Immature natural killer cell (primary cell): ENCODE results near the gene CLEC19A. TPM values are rescaled to one million over a fixed set of nuclear protein-coding genes. Genes with fewer than 3 reads are reported as not detected.
"Not testable (repeated sequence)": the region's sequence is repeated elsewhere in the genome, so short reads cannot be mapped to it uniquely, and the experiment has no call there.

Experiments used
- DNase-seq, 3 donors: peaks; one replicate each; pipeline ENCODE4 v3.0.0; 2022; ENCODE audit warnings: mixed read lengths in 1 of 3
- H3K27ac Mint-ChIP-seq, 6 donors: one replicate each; pipeline ENCODE4 v1.8.0; 2020; ENCODE audit warnings: mixed read lengths in 6 of 6, mild to moderate bottlenecking in 5 of 6, inconsistent platforms in 4 of 6, moderate library complexity in 3 of 6
- H3K27me3 Mint-ChIP-seq, 3 donors: one replicate each; pipeline ENCODE4 v1.8.0; 2020 to 2021; ENCODE audit warnings: low read depth in 3 of 3, mild to moderate bottlenecking in 3 of 3, mixed read lengths in 3 of 3, moderate library complexity in 3 of 3, inconsistent platforms in 1 of 3
- H3K36me3 Mint-ChIP-seq, 3 donors: one replicate each; pipeline ENCODE4 v1.8.0; 2020; ENCODE audit warnings: mixed read lengths in 3 of 3, inconsistent platforms in 2 of 3, mild to moderate bottlenecking in 2 of 3
- H3K4me1 Mint-ChIP-seq, 2 donors: one replicate each; pipeline ENCODE4 v1.8.0; 2020; ENCODE audit warnings: inconsistent platforms in 2 of 2, mild to moderate bottlenecking in 2 of 2, mixed read lengths in 2 of 2, moderate library complexity in 1 of 2
- H3K4me3 Mint-ChIP-seq, 5 donors: one replicate each; pipeline ENCODE4 v1.8.0; 2020; ENCODE audit warnings: mild to moderate bottlenecking in 5 of 5, mixed read lengths in 5 of 5, inconsistent platforms in 3 of 5, moderate library complexity in 3 of 5
- H3K9me3 Mint-ChIP-seq, 6 donors: one replicate each; pipeline ENCODE4 v1.8.0; 2020; ENCODE audit warnings: mild to moderate bottlenecking in 6 of 6, mixed read lengths in 6 of 6, inconsistent platforms in 4 of 6, moderate library complexity in 3 of 6
- polyA plus RNA-seq, 3 donors: library from polyadenylated mRNA; unstranded; fragments of 300-500 nt; fragmentation: Illumina TruSeq; gene quantifications; one replicate each; pipeline ENCODE4 v1.2.3, GENCODE V29; 2021

Gene CLEC19A
- polyA plus RNA-seq, 3 donors from 2014 or later, result not detected

- Mint-ChIP-seq H3K9me3 (no peaks in the 10 kb centered on the region), H3K4me1 (no peaks in the 10 kb centered on the region), H3K36me3 (no peaks in the 10 kb centered on the region), H3K27me3 (peaks cover 0 to 9% (median 3%) of the 10 kb centered on the region in 3 donors), H3K27ac (no peak overlapping the region), H3K4me3 (no peak overlapping the region)
- DNase-seq, result no peak
Measured at GRCh38 chr16:19315889-19316433, 30.4 kb downstream of the CLEC19A start.

DNA sequence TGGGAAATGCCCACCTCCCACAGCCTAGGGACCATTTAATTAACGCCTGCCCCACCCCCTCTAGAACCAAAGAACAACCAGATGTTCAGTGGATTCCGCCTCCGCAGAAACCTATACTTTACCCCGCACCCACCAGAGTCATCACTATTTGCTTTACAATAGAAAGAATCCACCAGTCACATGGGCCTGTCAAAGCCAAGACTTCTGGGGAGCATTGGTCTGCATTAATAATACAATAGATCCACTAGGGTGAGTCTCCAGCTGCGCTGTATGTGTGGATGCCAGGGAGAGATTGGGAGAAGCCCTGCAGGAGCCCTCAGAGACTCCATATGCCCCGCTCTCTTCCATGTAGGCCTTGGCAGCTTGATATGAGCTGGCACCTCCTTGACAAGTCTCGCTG is 31.3 kb downstream of the CLEC19A start:
- no peaks in the 10 kb centered on the region for H3K36me3 Mint-ChIP-seq
- DNase-seq, result no peak
- peaks cover 0 to 4% (median 3%) of the 10 kb centered on the region in 3 donors for H3K27me3 Mint-ChIP-seq
- no peaks in the 10 kb centered on the region for H3K4me1 Mint-ChIP-seq
- H3K9me3 Mint-ChIP-seq, result no peaks in the 10 kb centered on the region
- H3K4me3 Mint-ChIP-seq, result no peak overlapping the region
- H3K27ac Mint-ChIP-seq, result no peak overlapping the region

DNA sequence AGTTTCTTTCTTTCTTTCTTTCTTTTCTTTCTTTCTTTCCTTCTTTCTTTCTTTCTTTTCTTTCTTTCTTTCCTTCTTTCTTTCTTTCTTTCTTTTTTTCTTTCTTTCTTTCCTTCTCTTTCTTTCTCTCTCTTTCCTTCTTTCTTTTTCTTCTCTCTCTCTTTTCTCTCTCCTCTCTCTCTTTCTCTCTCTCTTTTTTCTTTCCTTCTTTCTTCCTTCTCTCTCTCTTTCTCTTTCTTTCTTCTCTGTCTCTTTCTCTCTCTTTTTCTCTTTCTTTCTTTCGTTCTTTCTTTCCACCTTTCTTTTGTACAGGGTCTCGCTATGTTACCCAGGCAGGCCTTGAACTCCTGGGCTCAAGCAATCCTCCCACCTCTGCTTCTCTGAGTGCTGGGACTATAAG is 35.7 kb downstream of the CLEC19A start:
- not testable (repeated sequence) for H3K36me3 Mint-ChIP-seq, H3K27me3 Mint-ChIP-seq, H3K4me3 Mint-ChIP-seq, H3K27ac Mint-ChIP-seq, H3K4me1 Mint-ChIP-seq, DNase-seq, H3K9me3 Mint-ChIP-seq

DNA sequence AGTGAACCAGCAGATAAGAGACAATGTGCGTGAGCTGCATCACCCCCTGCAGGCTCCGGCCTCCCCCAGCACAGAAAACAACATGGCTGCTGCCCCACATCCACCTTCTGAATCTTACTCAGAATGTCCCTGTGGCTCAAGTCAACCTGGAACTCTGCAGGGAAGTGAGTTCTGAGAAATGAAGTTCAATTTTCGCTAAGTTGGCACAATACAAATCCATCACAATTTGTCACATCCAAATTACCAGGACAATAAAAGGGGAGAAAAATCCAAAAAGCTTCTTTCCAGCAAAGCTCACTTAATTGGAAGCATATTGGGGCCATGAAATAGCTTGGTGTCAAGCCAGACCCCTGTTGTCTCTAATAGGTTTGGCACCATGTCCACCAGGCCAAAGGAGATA is 38.1 kb downstream of the CLEC19A start:
- DNase-seq, result no peak
- no peak overlapping the region for H3K27ac Mint-ChIP-seq
- peaks cover 0 to 3% (median 0%) of the 10 kb centered on the region in 6 donors for H3K9me3 Mint-ChIP-seq
- H3K4me1 Mint-ChIP-seq, result no peaks in the 10 kb centered on the region
- H3K27me3 Mint-ChIP-seq, result no peaks in the 10 kb centered on the region
- no peak overlapping the region for H3K4me3 Mint-ChIP-seq
- H3K36me3 Mint-ChIP-seq, result no peaks in the 10 kb centered on the region

- Mint-ChIP-seq H3K36me3 (no peaks in the 10 kb centered on the region), H3K27ac (no peak overlapping the region), H3K4me1 (no peaks in the 10 kb centered on the region), H3K27me3 (peaks cover 0 to 4% (median 2%) of the 10 kb centered on the region in 3 donors), H3K4me3 (no peak overlapping the region), H3K9me3 (peaks cover 0 to 3% (median 0%) of the 10 kb centered on the region in 6 donors)
- no peak for DNase-seq
Measured at GRCh38 chr16:19328364-19328763, 42.8 kb downstream of the CLEC19A start.

DNA sequence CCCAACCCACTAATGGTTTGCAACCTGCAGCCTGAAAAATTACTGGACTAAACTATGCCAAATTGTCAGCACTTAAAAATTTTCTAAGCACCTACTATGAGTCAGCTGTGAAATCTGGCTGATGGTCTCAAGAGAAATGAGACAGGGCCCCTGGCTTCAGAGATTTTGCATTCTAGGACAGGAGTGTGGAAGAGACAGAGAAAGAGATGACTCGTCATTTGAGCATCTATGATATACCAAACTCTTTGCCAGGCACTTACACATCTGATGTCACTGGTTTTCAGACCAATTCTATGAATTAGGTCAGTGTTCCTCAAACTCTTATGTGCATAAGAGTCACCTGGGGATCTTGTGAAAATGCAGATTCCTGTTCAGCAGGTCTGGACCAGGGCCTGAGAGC is 44.4 kb downstream of the CLEC19A start:
- no peaks in the 10 kb centered on the region for H3K36me3 Mint-ChIP-seq
- peaks cover 0 to 4% (median 2%) of the 10 kb centered on the region in 3 donors for H3K27me3 Mint-ChIP-seq
- H3K4me1 Mint-ChIP-seq, result no peaks in the 10 kb centered on the region
- no peak overlapping the region for H3K4me3 Mint-ChIP-seq
- no peak overlapping the region for H3K27ac Mint-ChIP-seq
- peaks cover 0 to 1% (median 0%) of the 10 kb centered on the region in 6 donors for H3K9me3 Mint-ChIP-seq
- DNase-seq, result no peak

- H3K27me3 Mint-ChIP-seq, result peaks cover 0 to 4% (median 2%) of the 10 kb centered on the region in 3 donors
- DNase-seq, result no peak
- H3K4me3 Mint-ChIP-seq, result no peak overlapping the region
- H3K4me1 Mint-ChIP-seq, result no peaks in the 10 kb centered on the region
- no peak overlapping the region for H3K27ac Mint-ChIP-seq
- H3K36me3 Mint-ChIP-seq, result no peaks in the 10 kb centered on the region
- H3K9me3 Mint-ChIP-seq, result peaks cover 0 to 1% (median 0%) of the 10 kb centered on the region in 6 donors
Measured at GRCh38 chr16:19330841-19331397, 45.4 kb downstream of the CLEC19A start.

GRCh38 chr16:19331794-19332193 is 46.3 kb downstream of the CLEC19A start:
- H3K36me3 Mint-ChIP-seq, result no peaks in the 10 kb centered on the region
- peaks cover 0 to 4% (median 2%) of the 10 kb centered on the region in 3 donors for H3K27me3 Mint-ChIP-seq
- H3K9me3 Mint-ChIP-seq, result peaks cover 0 to 1% (median 0%) of the 10 kb centered on the region in 6 donors

GRCh38 chr16:19338335-19338734 is 52.8 kb downstream of the CLEC19A start:
- peaks cover 0 to 2% (median 0%) of the 10 kb centered on the region in 6 donors for H3K9me3 Mint-ChIP-seq
- no peak overlapping the region for H3K27ac Mint-ChIP-seq
- H3K4me1 Mint-ChIP-seq, result no peaks in the 10 kb centered on the region
- H3K27me3 Mint-ChIP-seq, result peaks cover 0 to 12% (median 2%) of the 10 kb centered on the region in 3 donors
- DNase-seq, result no peak
- H3K36me3 Mint-ChIP-seq, result no peaks in the 10 kb centered on the region
- no peak overlapping the region for H3K4me3 Mint-ChIP-seq

More at GRCh38 chr16:19331794-19332193, 46.3 kb downstream of the CLEC19A start:
- H3K27ac Mint-ChIP-seq, result no peak overlapping the region
- H3K4me1 Mint-ChIP-seq, result no peaks in the 10 kb centered on the region
- H3K4me3 Mint-ChIP-seq, result no peak overlapping the region
- DNase-seq, result no peak

GRCh38 chr16:19344224-19344801 is 58.8 kb downstream of the CLEC19A start:
- DNase-seq, result no peak
- Mint-ChIP-seq H3K9me3 (peaks cover 0 to 1% (median 0%) of the 10 kb centered on the region in 6 donors), H3K27ac (no peak overlapping the region), H3K4me3 (no peak overlapping the region), H3K36me3 (no peaks in the 10 kb centered on the region), H3K27me3 (peaks cover 2 to 17% (median 7%) of the 10 kb centered on the region in 3 donors), H3K4me1 (no peaks in the 10 kb centered on the region)

DNA sequence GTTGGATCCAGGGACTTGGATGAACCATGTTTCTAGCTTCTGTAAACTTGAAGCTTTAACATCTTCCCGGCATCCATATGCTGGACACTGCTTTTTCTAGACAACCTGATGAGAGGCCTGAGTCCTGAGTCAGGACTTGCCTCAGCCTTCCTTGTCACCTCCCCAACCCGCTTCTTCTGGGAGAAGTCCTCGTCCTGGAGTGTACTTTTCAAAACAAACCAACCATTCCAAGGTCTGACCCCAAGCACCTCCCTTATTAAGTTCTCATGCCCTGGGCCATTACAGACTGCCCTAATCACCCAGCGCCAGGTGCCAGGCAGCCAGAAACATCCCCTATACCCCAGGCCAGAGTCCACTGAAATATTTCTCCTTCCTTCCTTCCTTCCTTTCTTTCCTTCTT is 59.4 kb downstream of the CLEC19A start:
- Mint-ChIP-seq H3K27me3 (peaks cover 4 to 15% (median 7%) of the 10 kb centered on the region in 3 donors), H3K4me1 (no peaks in the 10 kb centered on the region), H3K27ac (no peak overlapping the region), H3K4me3 (no peak overlapping the region), H3K36me3 (no peaks in the 10 kb centered on the region), H3K9me3 (no peaks in the 10 kb centered on the region)
- no peak for DNase-seq

- H3K9me3 Mint-ChIP-seq, result no peaks in the 10 kb centered on the region
- H3K4me3 Mint-ChIP-seq, result no peak overlapping the region
- no peak for DNase-seq
- H3K27ac Mint-ChIP-seq, result no peak overlapping the region
- no peaks in the 10 kb centered on the region for H3K36me3 Mint-ChIP-seq
- H3K4me1 Mint-ChIP-seq, result no peaks in the 10 kb centered on the region
- peaks cover 4 to 8% (median 7%) of the 10 kb centered on the region in 3 donors for H3K27me3 Mint-ChIP-seq
Measured at GRCh38 chr16:19346335-19346922, 60.9 kb downstream of the CLEC19A start.

DNA sequence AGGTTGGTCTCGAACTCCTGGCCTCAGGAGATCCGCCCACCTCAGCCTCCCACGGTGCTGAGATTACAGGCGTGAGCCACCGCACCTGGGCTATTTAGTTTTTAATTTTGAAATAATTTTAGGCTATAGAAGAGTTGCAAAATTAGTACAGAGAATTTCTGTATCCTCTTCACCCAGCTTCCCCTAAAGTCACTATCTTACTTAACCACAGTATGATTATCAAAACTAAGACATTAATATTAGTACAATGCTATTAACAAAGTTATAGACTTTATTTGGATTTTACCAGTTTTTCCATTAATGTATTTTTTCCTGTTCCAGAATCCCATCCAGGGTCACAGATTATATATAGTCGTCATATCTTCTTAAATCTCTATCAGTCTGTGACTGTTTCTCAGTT is 62.6 kb downstream of the CLEC19A start:
- Mint-ChIP-seq H3K27me3 (peaks cover 2 to 7% (median 5%) of the 10 kb centered on the region in 3 donors), H3K36me3 (no peaks in the 10 kb centered on the region), H3K9me3 (no peaks in the 10 kb centered on the region), H3K27ac (no peak overlapping the region), H3K4me1 (no peaks in the 10 kb centered on the region), H3K4me3 (no peak overlapping the region)
- no peak for DNase-seq

GRCh38 chr16:19348578-19349315 is 63.2 kb downstream of the CLEC19A start:
- H3K4me3 Mint-ChIP-seq, result no peak overlapping the region
- H3K36me3 Mint-ChIP-seq, result no peaks in the 10 kb centered on the region
- no peaks in the 10 kb centered on the region for H3K4me1 Mint-ChIP-seq
- no peaks in the 10 kb centered on the region for H3K9me3 Mint-ChIP-seq
- no peak overlapping the region for H3K27ac Mint-ChIP-seq
- no peak for DNase-seq
- H3K27me3 Mint-ChIP-seq, result peaks cover 2 to 7% (median 5%) of the 10 kb centered on the region in 3 donors
